GM12878 (cell line): Measurements from ENCODE around the gene PLD5. TPM values are rescaled to one million over a fixed set of nuclear protein-coding genes. Genes with fewer than 3 reads are reported as not detected.

Source experiments
- ATAC-seq: fragments of 200-7000 bp; cut with Tn5 transposase; 3 replicates; pipeline ENCODE4 v1.9.1; 2020; ENCODE audit warnings: mild to moderate bottlenecking, moderate library complexity
- BruUV-seq: library from RNA; stranded (reverse); fragments of 400-500 nt; replicated peaks from 2 replicates; lab custom pipeline; 2021; lab: Mats Ljungman, UMichigan
- CTCF ChIA-PET: fragments of 300-600 bp; sonication (Branson Sonifier 250); formaldehyde crosslinking; extraction: SDS; loops from one replicate; lab custom pipeline; 2021; ENCODE audit warnings: inconsistent platforms; lab: Yijun Ruan, JAX
- POLR2A ChIA-PET: fragments of 350-600 bp; formaldehyde crosslinking; extraction: SDS; loops from one replicate; lab custom pipeline; 2021; ENCODE audit warnings: inconsistent platforms; lab: Charles Lee
- RAD21 ChIA-PET: fragments of 300-600 bp; sonication (Branson Sonifier 250); formaldehyde crosslinking; loops from one replicate; lab custom pipeline; 2023; ENCODE audit warnings: antibody characterized with exemption; ENCODE audit not compliant: unreplicated experiment; lab: Charles Lee
- SMC1A ChIA-PET: fragments of 300-600 bp; sonication (Branson Sonifier 250); formaldehyde crosslinking; loops from one replicate; lab custom pipeline; 2023; ENCODE audit not compliant: unreplicated experiment, uncharacterized antibody; lab: Charles Lee
- DNase-seq: peaks from one replicate; pipeline ENCODE4 v3.0.0-alpha.2; 2011; ENCODE audit warnings: low read depth, low spot score
- FAIRE-seq: peaks from 3 replicates; lab custom pipeline; 2011; peaks lifted over from hg19 to GRCh38; lab: Jason Lieb, UNC
- H2AFZ ChIP-seq: 2 replicates; pipeline ENCODE4 v1.6.0; 2011; ENCODE audit warnings: low read depth, low read length, control low read depth; ENCODE audit not compliant: control insufficient read depth
- H3K27ac ChIP-seq: 2 replicates; pipeline ENCODE4 v1.5.1; 2011; ENCODE audit warnings: control low read depth; ENCODE audit not compliant: control insufficient read depth, insufficient read depth
- H3K27me3 ChIP-seq, 2 experiments: replicated peaks in 1 of 2; 2 replicates each; pipeline versions ENCODE4 v1.6.0 to v1.6.1; 2011; ENCODE audit warnings: low read length in 1 of 2; ENCODE audit not compliant: control insufficient read depth in 2 of 2, insufficient read depth in 2 of 2
- H3K36me3 ChIP-seq, 2 experiments: 2 replicates each; pipeline ENCODE4 v1.5.1; 2011; ENCODE audit warnings: low read length in 1 of 2; ENCODE audit not compliant: control insufficient read depth in 2 of 2, insufficient read depth in 2 of 2
- H3K4me1 ChIP-seq: 2 replicates; pipeline ENCODE4 v1.6.1; 2011; ENCODE audit warnings: mild to moderate bottlenecking, low read length, moderate library complexity, mixed read lengths; ENCODE audit not compliant: control insufficient read depth, insufficient read depth
- H3K4me2 ChIP-seq: 2 replicates; pipeline ENCODE4 v1.6.0; 2011; ENCODE audit warnings: control low read depth; ENCODE audit not compliant: control insufficient read depth, insufficient read depth
- H3K4me3 ChIP-seq: fragments of 200-600 bp; sonication (generic); 2 replicates; pipeline ENCODE4 v1.5.1; 2016
- H3K79me2 ChIP-seq: 2 replicates; pipeline ENCODE4 v1.6.0; 2011; ENCODE audit warnings: low read length; ENCODE audit not compliant: control insufficient read depth, insufficient read depth
- H3K9ac ChIP-seq: 2 replicates; pipeline ENCODE4 v1.8.0; 2011; ENCODE audit warnings: low read length, control low read depth, mixed read lengths; ENCODE audit not compliant: control insufficient read depth, insufficient read depth
- H3K9me3 ChIP-seq: replicated peaks from 3 replicates; pipeline ENCODE4 v1.5.1; 2011; ENCODE audit warnings: mild to moderate bottlenecking, low read length; ENCODE audit not compliant: control insufficient read depth, insufficient read depth
- H4K20me1 ChIP-seq: 2 replicates; pipeline ENCODE4 v1.6.0; 2011; ENCODE audit not compliant: control insufficient read depth, insufficient read depth
- CBX5 ChIP-seq: sonication (generic); IDR thresholded peaks from 2 replicates; pipeline ENCODE4 v1.6.1; 2016; ENCODE audit warnings: low read depth, moderate library complexity, mild to moderate bottlenecking, inconsistent platforms
- CHD4 ChIP-seq: fragments of 200-600 bp; sonication (generic); IDR thresholded peaks from 2 replicates; pipeline ENCODE4 v1.6.1; 2016; ENCODE audit warnings: mild to moderate bottlenecking
- GABPA ChIP-seq: IDR thresholded peaks from 2 replicates; pipeline ENCODE4 v1.6.1; 2014; ENCODE audit warnings: antibody characterized with exemption, low read depth, mild to moderate bottlenecking, inconsistent platforms
- HCFC1 ChIP-seq: fragments of 150-350 bp; IDR thresholded peaks from 2 replicates; pipeline ENCODE4 v1.6.1; 2014; ENCODE audit warnings: low read length
- HDAC2 ChIP-seq: fragments of 200-600 bp; sonication (generic); IDR thresholded peaks from 2 replicates; pipeline ENCODE4 v1.6.1; 2017
- NBN ChIP-seq: fragments of 450-650 bp; IDR thresholded peaks from 2 replicates; pipeline ENCODE4 v1.6.1; 2016
- POLR2AphosphoS2 ChIP-seq: IDR thresholded peaks from 2 replicates; pipeline ENCODE4 v1.6.1; 2011; ENCODE audit warnings: low read depth, mild to moderate bottlenecking, low read length, improper control_type of control experiment, moderate library complexity
- POLR2AphosphoS5 ChIP-seq: IDR thresholded peaks from 2 replicates; pipeline ENCODE4 v1.6.1; 2011; ENCODE audit warnings: mild to moderate bottlenecking, low read length, inconsistent platforms
- RB1 ChIP-seq: fragments of 450-650 bp; formaldehyde crosslinking; IDR thresholded peaks from 2 replicates; pipeline ENCODE4 v1.6.1; 2017; ENCODE audit warnings: mild to moderate bottlenecking, borderline replicate concordance
- RUNX3 ChIP-seq: IDR thresholded peaks from 2 replicates; pipeline ENCODE4 v1.6.1; 2012; ENCODE audit warnings: low read length, inconsistent platforms
- SMAD5 ChIP-seq: IDR thresholded peaks from 2 replicates; pipeline ENCODE4 v1.6.1; 2016; ENCODE audit warnings: antibody characterized with exemption, low read depth
- ZBED1 ChIP-seq: IDR thresholded peaks from 2 replicates; pipeline ENCODE4 v1.6.1; 2016; ENCODE audit warnings: borderline replicate concordance
- ZNF207 ChIP-seq: fragments of 450-650 bp; IDR thresholded peaks from 2 replicates; pipeline ENCODE4 v1.6.1; 2014; ENCODE audit warnings: antibody characterized with exemption, mild to moderate bottlenecking, borderline replicate concordance
- ZNF384 ChIP-seq: IDR thresholded peaks from 2 replicates; pipeline ENCODE4 v1.6.1; 2012; ENCODE audit warnings: low read depth, mild to moderate bottlenecking, low read length, improper control_type of control experiment, borderline replicate concordance
- ZNF592 ChIP-seq: fragments of 450-650 bp; IDR thresholded peaks from 2 replicates; pipeline ENCODE4 v1.6.1; 2017; ENCODE audit warnings: mild to moderate bottlenecking, moderate library complexity
- WGBS: methylation state at CpG from one replicate; pipeline ENCODE4 v1.1.6; 2016; ENCODE audit warnings: low lambda C conversion rate; ENCODE audit not compliant: insufficient replicate concordance, insufficient coverage; ENCODE audit errors: missing lambda C conversion rate; 5-methylcytosine and 5-hydroxymethylcytosine counted together
- in situ Hi-C: fragments of 300-500 bp; cut with MboI; formaldehyde crosslinking; loops from 9 replicates; pipeline ENCODE4 v1.14.3; 2018; ENCODE audit warnings: mixed read lengths
- intact Hi-C: fragments of 100-400 bp; cut with micrococcal nuclease; formaldehyde crosslinking; loops from one replicate; pipeline ENCODE4 v1.14.2; 2022; ENCODE audit not compliant: unreplicated experiment
- polyA plus RNA-seq, 11 experiments: library from polyadenylated mRNA; depleted of rRNA in 4 of 11; unstranded in 6 of 11; stranded (reverse) in 5 of 11; fragments of >200 nt; fragmentation: Nextera tagmentation in 4 of 11; fragmentation: Illumina TruSeq in 1 of 11; extraction: Ambion mirVana in 4 of 11; extraction: Trizol in 1 of 11; gene quantifications; 1 replicate in 1 of 11; 2 replicates in 10 of 11; pipeline versions ENCODE4 v1.2.1 to v1.2.3, GENCODE V29; 2011 to 2016; ENCODE audit warnings: inconsistent platforms in 2 of 11, missing spikeins in 2 of 11, low read depth in 1 of 11
- total RNA-seq, 4 experiments: library from RNA; depleted of rRNA in 3 of 4; stranded (reverse); fragments of >200 nt in 3 of 4; fragmentation: Illumina TruSeq in 1 of 4; extraction: Trizol in 1 of 4; gene quantifications; 2 replicates each; pipeline versions ENCODE4 v1.2.1 to v1.2.3, GENCODE V29; 2013 to 2021
- TF ChIP-seq, protein P1 (sequence below): fragments of 450-650 bp; formaldehyde crosslinking; IDR thresholded peaks from 2 replicates; pipeline ENCODE4 v1.4.0; 2022; ENCODE audit warnings: mild to moderate bottlenecking, moderate library complexity
- TF ChIP-seq, protein P2 (sequence below): IDR thresholded peaks from 2 replicates; pipeline ENCODE4 v1.6.1; 2012; ENCODE audit warnings: low read depth, low read length, improper control_type of control experiment

The PLD5 gene
- total and polyA plus RNA-seq, 10 of the 15 experiments (the other 5 are each of a cell fraction or from before 2014, with no cell fraction given): not detected

DNA sequence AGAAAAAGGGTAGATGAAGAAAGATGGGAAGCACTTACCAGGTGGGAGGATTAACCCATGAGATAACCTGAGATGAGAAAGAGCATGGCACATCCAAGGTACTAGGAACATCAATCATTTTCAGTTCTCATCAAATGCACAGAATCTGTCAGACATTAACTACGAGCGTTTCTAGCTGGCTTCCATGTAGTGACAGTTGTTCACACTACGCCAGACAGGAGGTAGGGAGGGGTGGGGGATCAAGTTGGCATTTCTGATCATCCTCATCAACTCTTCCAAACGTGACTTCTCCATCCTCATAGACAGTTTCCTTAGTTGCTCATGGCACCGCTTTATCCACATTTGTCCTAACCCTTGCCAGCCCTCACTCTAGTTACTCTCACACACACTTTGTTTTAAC lies 120.2 kb downstream of the PLD5 start:
- CTCF ChIA-PET: no interaction called here
- Histone ChIP-seq H3K4me3 (no peak overlapping the region), H2AFZ (no peak overlapping the region), H3K36me3 (no peaks in the 10 kb centered on the region), H3K4me2 (no peak overlapping the region), H3K4me1 (no peaks in the 10 kb centered on the region), H3K79me2 (no peaks in the 10 kb centered on the region), H3K27me3 (no peaks in the 10 kb centered on the region), H4K20me1 (no peaks in the 10 kb centered on the region), H3K27ac (no peak overlapping the region), H3K9me3 (no peaks in the 10 kb centered on the region; the same call in 2 of the 3 replicates), H3K9ac (no peak overlapping the region)
- in situ Hi-C loops (no loop called here), intact Hi-C loops (no loop called here)
- WGBS: 53% methylated on average over 5 of the region's 5 CpGs
- no TSS peak for BruUV-seq
- no peak for DNase-seq
- POLR2A ChIA-PET: no interaction called here
- SMC1A ChIA-PET: no interaction called here
- RAD21 ChIA-PET: no interaction called here
- no peak for FAIRE-seq
- ATAC-seq: no peak
- TF ChIP-seq ZBED1 (no peak), SMAD5 (no peak), CBX5 (no peak), CHD4 (no peak), RUNX3 (no peak), ZNF592 (no peak), HCFC1 (no peak), ZNF207 (no peak), ZNF384 (no peak), HDAC2 (no peak), NBN (no peak), GABPA (no peak), RB1 (no peak), POLR2AphosphoS5 (no peak), POLR2AphosphoS2 (no peak)
- TF ChIP-seq, protein P1, sequence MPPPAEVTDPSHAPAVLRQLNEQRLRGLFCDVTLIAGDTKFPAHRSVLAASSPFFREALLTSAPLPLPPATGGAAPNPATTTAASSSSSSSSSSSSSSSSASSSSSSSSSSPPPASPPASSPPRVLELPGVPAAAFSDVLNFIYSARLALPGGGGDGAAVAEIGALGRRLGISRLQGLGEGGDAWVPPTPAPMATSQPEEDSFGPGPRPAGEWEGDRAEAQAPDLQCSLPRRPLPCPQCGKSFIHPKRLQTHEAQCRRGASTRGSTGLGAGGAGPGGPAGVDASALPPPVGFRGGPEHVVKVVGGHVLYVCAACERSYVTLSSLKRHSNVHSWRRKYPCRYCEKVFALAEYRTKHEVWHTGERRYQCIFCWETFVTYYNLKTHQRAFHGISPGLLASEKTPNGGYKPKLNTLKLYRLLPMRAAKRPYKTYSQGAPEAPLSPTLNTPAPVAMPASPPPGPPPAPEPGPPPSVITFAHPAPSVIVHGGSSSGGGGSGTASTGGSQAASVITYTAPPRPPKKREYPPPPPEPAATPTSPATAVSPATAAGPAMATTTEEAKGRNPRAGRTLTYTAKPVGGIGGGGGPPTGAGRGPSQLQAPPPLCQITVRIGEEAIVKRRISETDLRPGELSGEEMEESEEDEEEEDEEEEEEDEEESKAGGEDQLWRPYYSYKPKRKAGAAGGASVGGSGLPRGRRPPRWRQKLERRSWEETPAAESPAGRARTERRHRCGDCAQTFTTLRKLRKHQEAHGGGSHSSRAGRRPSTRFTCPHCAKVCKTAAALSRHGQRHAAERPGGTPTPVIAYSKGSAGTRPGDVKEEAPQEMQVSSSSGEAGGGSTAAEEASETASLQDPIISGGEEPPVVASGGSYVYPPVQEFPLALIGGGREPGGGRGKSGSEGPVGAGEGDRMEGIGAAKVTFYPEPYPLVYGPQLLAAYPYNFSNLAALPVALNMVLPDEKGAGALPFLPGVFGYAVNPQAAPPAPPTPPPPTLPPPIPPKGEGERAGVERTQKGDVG (CRISPR knock-in tag): no peak
- TF ChIP-seq, protein P2, sequence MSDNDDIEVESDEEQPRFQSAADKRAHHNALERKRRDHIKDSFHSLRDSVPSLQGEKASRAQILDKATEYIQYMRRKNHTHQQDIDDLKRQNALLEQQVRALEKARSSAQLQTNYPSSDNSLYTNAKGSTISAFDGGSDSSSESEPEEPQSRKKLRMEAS: no peak
